Caco-2 (cell line): ENCODE data around the gene ATXN10. TPM values are rescaled to one million over a fixed set of nuclear protein-coding genes. Genes with fewer than 3 reads are reported as not detected.

Source experiments
- BruUV-seq: library from RNA; stranded (reverse); fragments of 400-500 nt; replicated peaks from 2 replicates; lab custom pipeline; 2021; lab: Mats Ljungman, UMichigan
- CTCF ChIA-PET: fragments of 300-600 bp; sonication (Branson Sonifier 250); formaldehyde crosslinking; loops from one replicate; lab custom pipeline; 2022; ENCODE audit warnings: antibody characterized with exemption; lab: Charles Lee
- POLR2A ChIA-PET: fragments of 300-600 bp; sonication (Branson Sonifier 250); formaldehyde crosslinking; loops from one replicate; lab custom pipeline; 2022; ENCODE audit warnings: antibody characterized with exemption; lab: Charles Lee
- DNase-seq, 2 experiments: peaks; one replicate each; pipeline versions ENCODE4 v3.0.0 to v3.0.0-alpha.2; 2020 to 2022
- H3K27me3 ChIP-seq: replicated peaks from 2 replicates; pipeline ENCODE4 v1.6.0; 2011; ENCODE audit warnings: low read length; ENCODE audit not compliant: control insufficient read depth, insufficient read depth
- H3K36me3 ChIP-seq: 2 replicates; pipeline ENCODE4 v1.5.1; 2011; ENCODE audit warnings: low read length; ENCODE audit not compliant: control insufficient read depth, insufficient read depth
- H3K4me1 ChIP-seq: fragments of 250-450 bp; sonication (Bioruptor Pico); 2 replicates; pipeline ENCODE4 v1.5.1; 2020; ENCODE audit warnings: mild to moderate bottlenecking
- H3K4me3 ChIP-seq: 2 replicates; pipeline ENCODE4 v1.5.1; 2011; ENCODE audit warnings: low read depth, mild to moderate bottlenecking, control low read depth, low read length
- H3K9me3 ChIP-seq: fragments of 250-450 bp; sonication (Bioruptor Pico); 2 replicates; pipeline ENCODE4 v1.5.1; 2020; ENCODE audit warnings: mild to moderate bottlenecking, moderate library complexity
- H3K27ac Mint-ChIP-seq: one replicate; pipeline ENCODE4 v1.8.0; 2022; ENCODE audit warnings: mixed read lengths; ENCODE audit not compliant: unreplicated experiment
- H3K27me3 Mint-ChIP-seq: one replicate; pipeline ENCODE4 v1.8.0; 2022; ENCODE audit warnings: mixed read lengths; ENCODE audit not compliant: insufficient read depth, unreplicated experiment
- H3K36me3 Mint-ChIP-seq: one replicate; pipeline ENCODE4 v1.8.0; 2022; ENCODE audit warnings: mild to moderate bottlenecking, mixed read lengths; ENCODE audit not compliant: insufficient read depth, unreplicated experiment
- H3K4me1 Mint-ChIP-seq: one replicate; pipeline ENCODE4 v1.8.0; 2022; ENCODE audit warnings: low read depth, mixed read lengths; ENCODE audit not compliant: unreplicated experiment
- H3K4me3 Mint-ChIP-seq: one replicate; pipeline ENCODE4 v1.8.0; 2022; ENCODE audit warnings: mild to moderate bottlenecking, moderate library complexity, mixed read lengths; ENCODE audit not compliant: unreplicated experiment
- H3K9me3 Mint-ChIP-seq: one replicate; pipeline ENCODE4 v1.8.0; 2022; ENCODE audit warnings: mixed read lengths; ENCODE audit not compliant: unreplicated experiment
- intact Hi-C: fragments of 100-400 bp; cut with micrococcal nuclease; formaldehyde crosslinking; loops from one replicate; pipeline ENCODE4 v1.10.0; 2022; ENCODE audit not compliant: unreplicated experiment
- total RNA-seq: library from RNA; stranded (reverse); gene quantifications from 2 replicates; pipeline ENCODE4 v1.2.3, GENCODE V29; 2022
- TF ChIP-seq, protein P1 (sequence below), 2 experiments: fragments of 200-600 bp in 1 of 2; IDR thresholded peaks; 1 replicate in 1 of 2; 2 replicates in 1 of 2; pipeline versions ENCODE4 v1.5.1 to v1.8.0; 2011 to 2022; ENCODE audit warnings: antibody characterized with exemption in 1 of 2, control low read depth in 1 of 2, inconsistent platforms in 1 of 2, low read depth in 1 of 2, low read length in 1 of 2, mild to moderate bottlenecking in 1 of 2, moderate library complexity in 1 of 2; ENCODE audit not compliant: insufficient read depth in 1 of 2, severe bottlenecking in 1 of 2, unreplicated experiment in 1 of 2

The ATXN10 gene
- total RNA-seq, 1 experiment from 2014 or later: 155 TPM

DNA sequence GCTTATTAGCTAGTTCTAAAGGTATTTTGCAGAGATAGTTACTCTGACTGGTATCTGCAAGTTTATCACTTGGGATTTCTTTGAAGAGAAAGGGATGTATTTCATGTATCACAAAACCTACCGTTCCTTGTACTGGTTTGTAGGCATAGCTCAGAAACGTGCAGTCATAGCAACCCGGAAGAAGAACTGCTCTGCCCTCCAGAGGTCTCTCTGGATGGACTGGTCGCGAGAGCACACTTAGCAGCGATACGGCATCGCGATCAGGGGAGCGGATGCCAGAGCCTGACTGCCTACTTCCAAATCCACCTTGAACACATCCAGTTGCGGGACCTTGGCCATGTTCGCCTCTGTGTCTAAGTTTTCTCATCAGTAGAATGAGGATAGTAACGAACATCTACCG lies 162.0 kb downstream of the ATXN10 start:
- Mint-ChIP-seq H3K4me1 (peaks cover 7% of the 10 kb centered on the region), H3K36me3 (no peaks in the 10 kb centered on the region), H3K27me3 (no peaks in the 10 kb centered on the region), H3K9me3 (no peaks in the 10 kb centered on the region), H3K27ac (no peak overlapping the region), H3K4me3 (no peak overlapping the region)
- no peaks in the 10 kb centered on the region for H3K36me3 ChIP-seq
- no TSS peak for BruUV-seq
- H3K27me3 ChIP-seq: no peaks in the 10 kb centered on the region
- CTCF ChIA-PET: interaction anchor here (0.6 kb wide), 1 partner anchor 204 kb away, joined by 4 read pairs; no protein-coding TSS in a partner anchor
- POLR2A ChIA-PET: no interaction called here
- no peaks in the 10 kb centered on the region for H3K9me3 ChIP-seq
- intact Hi-C loops: no loop called here
- H3K4me1 ChIP-seq: no peaks in the 10 kb centered on the region
- TF ChIP-seq, protein P1, sequence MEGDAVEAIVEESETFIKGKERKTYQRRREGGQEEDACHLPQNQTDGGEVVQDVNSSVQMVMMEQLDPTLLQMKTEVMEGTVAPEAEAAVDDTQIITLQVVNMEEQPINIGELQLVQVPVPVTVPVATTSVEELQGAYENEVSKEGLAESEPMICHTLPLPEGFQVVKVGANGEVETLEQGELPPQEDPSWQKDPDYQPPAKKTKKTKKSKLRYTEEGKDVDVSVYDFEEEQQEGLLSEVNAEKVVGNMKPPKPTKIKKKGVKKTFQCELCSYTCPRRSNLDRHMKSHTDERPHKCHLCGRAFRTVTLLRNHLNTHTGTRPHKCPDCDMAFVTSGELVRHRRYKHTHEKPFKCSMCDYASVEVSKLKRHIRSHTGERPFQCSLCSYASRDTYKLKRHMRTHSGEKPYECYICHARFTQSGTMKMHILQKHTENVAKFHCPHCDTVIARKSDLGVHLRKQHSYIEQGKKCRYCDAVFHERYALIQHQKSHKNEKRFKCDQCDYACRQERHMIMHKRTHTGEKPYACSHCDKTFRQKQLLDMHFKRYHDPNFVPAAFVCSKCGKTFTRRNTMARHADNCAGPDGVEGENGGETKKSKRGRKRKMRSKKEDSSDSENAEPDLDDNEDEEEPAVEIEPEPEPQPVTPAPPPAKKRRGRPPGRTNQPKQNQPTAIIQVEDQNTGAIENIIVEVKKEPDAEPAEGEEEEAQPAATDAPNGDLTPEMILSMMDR (IDR thresholded peaks at IDR 0.05; ENCODE audit: insufficient read depth in 1 of 2, low read depth in 1 of 2, low read length in 1 of 2, severe bottlenecking in 1 of 2, unreplicated experiment in 1 of 2): no peak
- DNase-seq: no peak
- H3K4me3 ChIP-seq: no peak overlapping the region

- ChIA-PET POLR2A (no interaction called here), CTCF (interaction anchor here (0.6 to 0.7 kb wide), 2 partner anchors 195 to 205 kb away, joined by 3 to 4 read pairs; no protein-coding TSS in a partner anchor)
- BruUV-seq: no TSS peak
- no peaks in the 10 kb centered on the region for H3K9me3 Mint-ChIP-seq
- no peak overlapping the region for H3K4me3 Mint-ChIP-seq
- H3K4me3 ChIP-seq: no peak overlapping the region
- DNase-seq: no peak
- H3K9me3 ChIP-seq: no peaks in the 10 kb centered on the region
- H3K27me3 Mint-ChIP-seq: no peaks in the 10 kb centered on the region
- no peaks in the 10 kb centered on the region for H3K36me3 ChIP-seq
- H3K36me3 Mint-ChIP-seq: peaks cover under 1% of the 10 kb centered on the region
- TF ChIP-seq, protein P1 (IDR thresholded peaks at IDR 0.05; ENCODE audit: insufficient read depth in 1 of 2, low read depth in 1 of 2, low read length in 1 of 2, severe bottlenecking in 1 of 2, unreplicated experiment in 1 of 2): no peak
- intact Hi-C loops: no loop called here
- H3K27ac Mint-ChIP-seq: no peak overlapping the region
- H3K27me3 ChIP-seq: no peaks in the 10 kb centered on the region
- peaks cover 7% of the 10 kb centered on the region for H3K4me1 Mint-ChIP-seq
- H3K4me1 ChIP-seq: no peaks in the 10 kb centered on the region
Observed at GRCh38 chr22:45834241-45834640, 162.6 kb downstream of the ATXN10 start.

- Mint-ChIP-seq H3K36me3 (peaks cover 6% of the 10 kb centered on the region), H3K4me3 (no peak overlapping the region), H3K4me1 (peaks cover 7% of the 10 kb centered on the region), H3K27ac (no peak overlapping the region), H3K9me3 (no peaks in the 10 kb centered on the region), H3K27me3 (no peaks in the 10 kb centered on the region)
- no peak for DNase-seq
- no peaks in the 10 kb centered on the region for H3K4me1 ChIP-seq
- TF ChIP-seq, protein P1 (IDR thresholded peaks at IDR 0.05; ENCODE audit: insufficient read depth in 1 of 2, low read depth in 1 of 2, low read length in 1 of 2, severe bottlenecking in 1 of 2, unreplicated experiment in 1 of 2): no peak
- no peak overlapping the region for H3K4me3 ChIP-seq
- H3K9me3 ChIP-seq: no peaks in the 10 kb centered on the region
- ChIA-PET POLR2A (no interaction called here), CTCF (interaction anchor here (0.7 kb wide), 1 partner anchor 195 kb away, joined by 3 read pairs; no protein-coding TSS in a partner anchor)
- H3K27me3 ChIP-seq: no peaks in the 10 kb centered on the region
- no TSS peak for BruUV-seq
- no peaks in the 10 kb centered on the region for H3K36me3 ChIP-seq
- intact Hi-C loops: no loop called here
Observed at GRCh38 chr22:45834795-45835194, 163.2 kb downstream of the ATXN10 start.
